Activated T-helper 1 cell treated with Interleukin-2 at 50 U/mL for 16 hours (primary cell): ENCODE data around the gene PSMD13.
"Not testable (repeated sequence)": the region's sequence is repeated elsewhere in the genome, so short reads cannot be mapped to it uniquely, and the experiment has no call there.

Experiments used
- DNase-seq: peaks from one replicate; pipeline ENCODE4 v3.0.0-alpha.2; 2020; ENCODE audit warnings: low read depth

PSMD13 gene

DNA sequence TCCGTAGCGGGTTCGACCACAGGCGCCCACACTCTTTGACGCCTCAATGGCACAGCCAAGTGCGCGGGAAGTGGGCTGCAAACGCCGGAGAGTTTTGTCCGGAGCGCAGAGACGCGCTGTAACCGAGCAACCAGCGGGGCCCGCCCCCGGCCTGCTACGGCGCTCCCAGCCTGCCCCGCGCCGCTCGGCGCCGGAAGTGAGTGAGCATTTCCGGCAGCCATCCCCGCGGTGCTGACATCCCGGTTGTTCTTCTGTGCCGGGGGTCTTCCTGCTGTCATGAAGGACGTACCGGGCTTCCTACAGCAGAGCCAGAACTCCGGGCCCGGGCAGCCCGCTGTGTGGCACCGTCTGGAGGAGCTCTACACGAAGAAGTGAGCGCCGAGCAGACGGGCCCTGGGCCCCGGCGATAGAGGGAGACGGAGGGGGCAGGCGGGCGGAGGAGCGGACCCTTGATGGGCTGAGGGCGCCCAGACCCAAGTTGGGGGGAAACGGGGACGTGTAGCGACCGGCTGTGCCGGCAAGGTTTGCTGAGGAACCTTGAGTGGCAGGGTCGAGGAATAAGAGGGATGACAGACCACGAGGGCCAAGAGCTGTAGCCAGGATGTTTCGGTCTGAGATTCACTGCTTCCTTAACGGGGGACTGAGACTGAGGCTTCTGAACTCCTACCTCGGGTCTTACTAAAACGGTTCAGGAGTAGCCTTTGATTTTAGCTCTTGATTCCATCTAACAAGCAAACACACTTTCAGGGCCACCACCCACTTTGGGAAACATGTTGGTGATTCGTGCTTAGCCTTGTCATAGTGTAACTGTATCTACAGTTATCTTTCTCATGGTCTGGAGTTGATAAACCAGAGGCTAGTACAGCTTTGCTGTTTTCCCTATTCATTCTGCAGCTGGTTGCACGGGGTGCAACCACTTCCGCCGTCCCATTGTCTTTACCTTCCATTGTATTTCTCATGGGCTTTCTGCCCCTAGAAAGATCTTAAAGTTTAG is at the start of gene PSMD13:
Gene PSMD13, plus strand, starts transcription at position 203 of the 994 bp plus-strand sequence. Its CDS starts 74 bp downstream, at position 277.
- DNase-seq: peak; percentile 86

DNA sequence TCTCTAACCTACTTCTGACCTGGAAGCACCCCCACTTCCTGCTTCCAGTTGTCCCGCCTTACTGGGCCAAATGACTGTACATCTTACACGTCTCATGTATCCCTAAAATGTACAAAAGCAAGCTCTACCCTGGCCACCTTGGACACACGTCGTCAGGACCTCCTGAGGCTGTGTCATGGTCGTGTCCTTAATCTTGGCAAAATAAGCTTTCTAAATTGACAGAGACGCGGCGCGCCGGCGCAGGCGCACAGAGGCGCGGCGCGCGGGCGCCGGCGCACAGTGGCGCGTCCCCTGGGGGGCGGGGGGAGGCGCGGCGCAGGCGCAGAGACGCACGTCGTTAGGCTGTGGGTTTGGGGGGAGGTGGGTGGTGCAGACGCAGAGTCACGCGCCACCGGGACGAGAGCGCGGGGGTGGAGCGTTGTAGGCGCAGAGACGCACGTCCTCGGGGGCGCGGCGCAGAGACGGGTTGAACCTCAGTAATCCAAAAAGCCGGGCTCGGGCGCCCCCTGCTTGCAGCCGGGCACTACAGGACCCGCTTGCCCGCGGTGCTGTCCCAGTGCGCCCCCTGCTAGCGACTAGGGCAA is 47.5 kb upstream of the PSMD13 start:
- DNase-seq: not testable (repeated sequence)

- DNase-seq: not testable (repeated sequence)
Observed at GRCh38 chr11:189843-190311, 46.9 kb upstream of the PSMD13 start.

- not testable (repeated sequence) for DNase-seq
Observed at GRCh38 chr11:190546-190945, 46.2 kb upstream of the PSMD13 start.

DNA sequence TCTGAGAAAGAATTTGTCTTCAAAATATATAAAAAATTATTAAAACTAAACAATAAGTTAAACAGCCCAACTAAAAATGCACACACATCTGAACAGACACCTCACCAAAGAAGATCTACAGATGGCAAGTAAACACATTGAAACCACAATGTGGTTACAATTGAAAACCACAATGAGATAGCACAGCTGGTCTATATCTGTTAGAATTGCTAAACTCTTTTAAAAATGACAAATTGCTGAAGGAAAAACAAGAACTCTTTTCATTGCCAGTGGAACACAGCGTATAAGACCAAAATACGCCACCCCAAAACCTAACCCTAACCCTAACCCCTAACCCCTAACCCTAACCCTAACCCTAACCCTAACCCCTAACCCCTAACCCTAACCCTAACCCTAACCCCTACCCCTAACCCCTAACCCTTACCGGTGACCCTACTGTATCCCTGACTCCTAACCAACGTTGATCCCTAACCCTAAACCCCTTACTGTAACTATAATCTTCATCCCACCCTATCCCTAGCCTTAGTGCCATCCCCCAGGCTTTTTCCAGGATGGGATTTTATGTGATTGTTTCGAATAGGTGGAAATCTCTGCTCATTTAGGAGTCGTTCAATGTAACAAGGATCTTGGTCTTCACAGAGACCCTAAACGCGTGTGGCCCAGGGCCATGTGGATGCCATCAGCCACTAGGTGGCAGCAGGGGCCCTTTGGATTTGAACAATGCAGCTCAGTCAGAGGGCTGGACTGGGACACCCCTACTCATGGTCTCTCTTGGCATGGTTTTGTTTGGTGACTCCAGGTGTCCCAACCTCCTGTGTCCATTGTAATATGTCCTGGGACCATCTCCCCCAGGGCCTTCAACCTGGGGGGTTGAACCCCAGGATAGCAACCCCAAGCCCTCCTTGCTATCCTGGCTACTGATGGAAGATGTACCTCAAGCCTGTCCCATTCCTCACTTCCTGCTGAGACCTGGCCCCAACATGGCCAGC is 45.0 kb upstream of the PSMD13 start:
- DNase-seq: peak; percentile 38

- DNase-seq: not testable (repeated sequence)
Observed at GRCh38 chr11:192674-193128, 44.1 kb upstream of the PSMD13 start, which contains the start of gene SCGB1C1. SCGB1C1 (plus strand) TSS chr11:193078; CDS start chr11:193100, 22 bp downstream.

DNA sequence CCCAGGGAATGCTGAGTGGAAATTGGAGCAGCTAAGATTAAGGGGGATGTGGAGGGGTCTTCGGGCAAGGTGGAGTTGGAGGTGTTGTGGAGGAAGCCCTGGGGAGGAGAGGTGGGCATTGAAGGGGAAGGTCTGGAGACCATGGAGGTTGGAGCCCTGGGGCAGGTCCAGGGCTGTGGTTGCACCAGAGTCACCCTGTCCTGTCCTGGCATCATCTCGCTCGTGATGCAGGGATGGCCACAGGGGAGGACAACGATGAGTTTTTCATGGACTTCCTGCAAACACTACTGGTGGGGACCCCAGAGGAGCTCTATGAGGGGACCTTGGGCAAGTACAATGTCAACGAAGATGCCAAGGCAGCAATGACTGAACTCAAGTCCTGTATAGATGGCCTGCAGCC is 43.3 kb upstream of the PSMD13 start:
- not testable (repeated sequence) for DNase-seq

DNA sequence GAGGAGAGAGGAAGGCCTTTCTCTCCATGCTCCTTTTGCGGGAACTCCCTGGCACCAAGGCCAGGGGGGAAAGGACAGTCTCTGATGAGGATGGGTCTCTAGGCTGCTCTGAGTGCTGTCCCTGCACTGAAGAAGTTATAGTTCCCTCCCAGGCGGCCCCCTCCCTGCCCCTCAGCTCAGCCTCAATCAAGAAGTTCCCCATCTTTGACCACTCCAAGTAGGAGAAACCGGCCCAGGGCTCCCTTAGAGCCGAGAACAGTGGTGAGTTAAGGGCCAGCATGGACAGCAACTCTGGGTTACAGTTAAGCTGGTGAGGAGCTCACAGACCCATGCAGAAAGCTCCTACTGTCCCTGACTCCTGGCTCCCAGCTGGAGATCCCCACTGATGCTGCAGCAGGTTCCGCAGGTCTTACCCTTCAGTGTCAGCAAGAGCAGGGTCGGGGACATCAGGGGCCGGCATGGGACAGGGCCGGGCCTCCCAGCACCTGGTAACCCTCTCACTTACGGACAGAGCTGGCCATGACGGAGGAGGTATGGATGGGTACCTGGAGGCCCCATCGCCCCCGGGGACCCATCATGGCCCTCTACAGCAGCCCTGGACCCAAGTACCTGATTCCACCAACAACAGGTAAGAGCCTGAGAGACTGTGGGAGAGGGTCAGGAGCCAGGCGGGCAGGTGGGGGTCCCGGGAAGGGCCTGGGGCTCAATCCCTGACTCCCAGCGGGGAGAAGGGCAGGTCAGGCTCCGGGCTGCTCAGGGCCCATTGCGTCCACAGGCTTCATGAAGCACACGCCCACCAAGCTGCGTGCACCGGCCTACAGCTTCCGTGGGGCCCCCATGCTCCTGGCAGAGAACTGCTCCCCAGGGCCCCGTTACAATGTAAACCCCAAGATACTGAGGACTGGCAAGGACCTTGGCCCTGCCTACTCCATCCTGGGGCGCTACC is 39.7 kb upstream of the PSMD13 start:
- no peak for DNase-seq

- no peak for DNase-seq
Observed at GRCh38 chr11:197741-198235, 39.0 kb upstream of the PSMD13 start.

DNA sequence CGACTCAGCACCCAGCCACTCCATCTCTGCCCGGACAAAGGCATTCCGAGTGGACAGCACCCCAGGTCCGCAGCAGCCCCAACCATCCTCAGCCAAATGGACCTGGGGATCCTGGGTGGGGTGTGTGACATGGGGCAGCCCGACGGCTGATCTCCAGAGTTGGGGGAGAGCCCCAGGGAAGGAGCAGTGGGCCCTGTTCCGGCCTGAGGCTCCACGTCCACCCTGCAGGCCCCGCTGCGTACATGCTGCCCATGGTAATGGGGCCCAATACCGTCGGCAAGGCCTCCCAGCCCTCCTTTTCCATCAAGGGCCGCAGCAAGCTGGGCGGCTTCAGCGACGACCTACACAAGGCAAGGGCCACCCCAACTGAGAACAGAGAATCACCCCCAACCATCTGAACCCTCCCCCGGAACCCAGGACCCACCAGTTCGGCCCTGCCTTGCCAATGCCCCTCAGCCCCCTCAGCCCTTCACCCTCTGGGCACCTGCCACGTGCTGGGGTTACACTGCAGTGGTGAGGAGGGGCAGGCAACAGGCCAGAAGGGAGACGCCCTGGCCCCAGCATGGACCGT is 38.5 kb upstream of the PSMD13 start:
- no peak for DNase-seq

DNA sequence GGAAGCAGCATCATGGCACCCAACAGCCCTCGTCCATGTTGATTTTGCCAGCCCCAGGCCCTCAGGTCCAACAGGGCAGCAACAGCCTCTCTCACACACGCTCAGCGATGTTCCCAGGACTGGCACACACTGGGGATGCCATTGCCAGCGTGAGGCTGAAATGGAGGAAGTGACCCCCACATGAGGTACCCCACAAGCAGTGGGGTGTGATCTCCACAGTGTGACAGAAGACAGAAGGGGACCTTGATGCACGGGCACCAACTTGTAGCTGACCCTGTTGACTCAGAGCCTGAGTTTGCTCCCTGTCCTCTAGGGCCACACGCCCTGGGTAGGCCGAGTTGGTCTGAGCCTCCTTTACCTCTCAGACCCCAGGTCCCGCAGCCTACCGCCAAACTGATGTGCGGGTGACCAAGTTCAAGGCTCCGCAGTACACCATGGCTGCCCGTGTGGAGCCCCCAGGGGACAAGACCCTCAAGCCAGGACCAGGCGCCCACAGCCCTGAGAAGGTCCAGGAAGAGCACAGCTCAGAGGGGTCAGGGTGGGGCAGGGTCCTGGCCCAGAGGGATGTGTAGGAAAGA is 37.7 kb upstream of the PSMD13 start:
- DNase-seq: no peak

DNA sequence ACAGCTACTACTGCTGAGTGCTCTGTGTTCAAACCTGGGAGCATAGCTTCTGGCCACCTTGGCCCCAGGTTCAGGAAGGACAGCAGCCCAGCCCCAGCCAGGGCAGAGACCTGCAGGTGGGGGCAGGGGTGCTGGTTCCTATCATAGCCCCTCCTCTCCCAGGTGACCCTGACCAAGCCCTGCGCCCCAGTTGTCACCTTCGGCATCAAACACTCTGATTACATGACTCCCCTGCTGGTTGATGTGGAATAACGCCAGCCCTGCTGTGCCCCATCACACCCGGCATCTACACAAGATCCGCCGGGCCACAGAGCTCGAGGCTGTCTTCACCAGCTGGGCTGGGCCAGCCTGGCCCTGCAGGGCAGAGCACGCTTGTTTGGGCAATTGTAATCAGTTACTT is 37.0 kb upstream of the PSMD13 start:
- DNase-seq: no peak

DNA sequence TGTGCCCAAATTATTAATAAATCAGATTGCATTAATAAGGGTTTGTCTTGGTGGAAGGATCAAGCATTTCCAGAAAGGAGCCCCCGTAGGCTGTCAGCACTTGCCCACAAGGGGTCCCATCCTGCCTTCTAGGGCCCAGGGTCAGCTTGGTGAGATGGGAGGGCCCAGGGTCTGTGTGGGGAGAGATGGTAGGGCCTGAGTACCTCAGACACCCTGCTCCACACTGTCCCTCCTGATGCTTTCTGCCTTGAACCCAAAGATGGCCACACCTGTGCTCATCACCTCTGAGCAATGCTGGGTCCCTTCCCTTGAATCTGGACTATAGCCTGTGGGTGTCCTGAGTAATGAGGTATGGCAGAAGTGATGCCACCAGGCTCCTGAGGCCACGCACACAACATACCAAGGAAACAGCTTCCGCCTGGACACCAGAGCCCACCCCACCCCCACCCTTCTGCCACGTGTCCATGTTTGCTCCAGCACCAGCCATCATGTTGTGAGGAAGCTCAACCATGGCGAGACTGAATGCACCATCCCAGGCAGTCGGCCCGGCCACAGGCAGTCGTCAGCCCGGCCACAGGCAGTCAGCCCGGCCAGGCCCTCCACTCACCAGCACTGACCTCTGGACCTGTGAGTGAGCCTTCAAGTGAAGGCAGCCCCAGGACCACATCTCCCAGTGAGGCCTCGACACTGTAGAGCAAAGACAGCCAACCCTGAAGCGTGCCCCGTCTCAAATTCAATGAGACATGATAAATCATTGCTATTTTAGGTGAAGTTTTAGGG is 36.4 kb upstream of the PSMD13 start:
- no peak for DNase-seq

GRCh38 chr11:201966-202365 is 34.8 kb upstream of the PSMD13 start:
- DNase-seq: no peak

DNA sequence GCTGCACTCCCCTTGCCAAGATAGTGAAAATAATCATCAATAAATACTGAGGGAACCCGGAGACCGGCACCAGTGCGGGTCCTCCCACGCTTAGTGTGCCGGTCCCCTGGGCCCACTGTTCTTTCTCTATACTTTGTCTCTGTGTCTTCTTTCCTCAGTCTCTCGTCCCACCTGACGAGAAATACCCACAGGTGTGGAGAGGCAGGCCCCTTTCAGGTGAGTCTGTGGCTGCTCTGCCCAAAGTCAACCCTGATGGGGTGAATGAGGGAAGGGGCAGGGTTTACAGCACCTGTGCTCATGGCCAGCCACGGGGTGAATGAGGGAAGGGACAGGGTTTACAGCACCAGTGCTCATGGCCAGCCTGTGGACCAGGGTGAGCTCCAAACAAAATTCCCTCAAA is 34.3 kb upstream of the PSMD13 start:
- no peak for DNase-seq

DNA sequence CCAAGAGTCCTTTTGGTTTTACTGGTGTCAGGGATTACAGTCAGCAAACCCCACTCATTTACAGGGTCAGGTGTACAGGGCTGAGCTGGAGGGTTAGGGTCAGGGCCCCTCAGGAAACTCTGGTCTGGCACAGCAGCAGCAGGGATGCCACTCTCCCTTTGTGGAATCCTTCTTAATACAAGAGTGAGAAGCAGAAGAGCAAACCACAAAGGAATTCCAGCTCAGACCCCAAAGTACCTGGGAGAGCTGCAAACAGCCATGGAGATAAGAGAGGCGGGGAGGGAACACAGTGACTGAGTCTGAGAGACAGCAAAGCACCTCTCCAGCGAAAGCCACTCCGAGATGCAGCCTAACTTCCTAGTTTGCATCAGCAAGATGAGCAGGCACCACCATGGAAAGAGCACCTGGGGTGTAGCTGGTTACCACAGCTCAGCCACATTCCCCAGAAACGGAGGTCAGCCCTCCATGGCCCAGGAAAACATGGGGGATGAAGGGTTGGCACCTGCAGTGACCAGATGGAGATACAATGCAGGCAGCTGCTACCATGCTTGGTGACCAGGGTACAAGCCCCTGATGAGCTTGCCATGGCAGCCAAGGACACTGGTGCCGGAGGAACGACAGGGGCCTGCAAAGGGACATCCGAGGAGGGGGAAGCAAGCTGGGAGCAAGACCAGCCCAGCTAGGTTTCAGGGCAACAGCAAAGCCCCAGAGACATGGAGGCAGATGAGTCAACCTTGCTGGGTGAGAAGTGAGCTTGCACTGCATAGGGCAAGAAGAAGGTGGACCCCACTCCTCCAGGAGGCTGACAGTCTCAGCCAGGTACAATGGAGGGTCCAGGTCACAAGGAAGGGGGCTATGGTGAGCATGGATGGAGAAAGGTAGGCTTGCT is 33.5 kb upstream of the PSMD13 start:
- DNase-seq: no peak

DNA sequence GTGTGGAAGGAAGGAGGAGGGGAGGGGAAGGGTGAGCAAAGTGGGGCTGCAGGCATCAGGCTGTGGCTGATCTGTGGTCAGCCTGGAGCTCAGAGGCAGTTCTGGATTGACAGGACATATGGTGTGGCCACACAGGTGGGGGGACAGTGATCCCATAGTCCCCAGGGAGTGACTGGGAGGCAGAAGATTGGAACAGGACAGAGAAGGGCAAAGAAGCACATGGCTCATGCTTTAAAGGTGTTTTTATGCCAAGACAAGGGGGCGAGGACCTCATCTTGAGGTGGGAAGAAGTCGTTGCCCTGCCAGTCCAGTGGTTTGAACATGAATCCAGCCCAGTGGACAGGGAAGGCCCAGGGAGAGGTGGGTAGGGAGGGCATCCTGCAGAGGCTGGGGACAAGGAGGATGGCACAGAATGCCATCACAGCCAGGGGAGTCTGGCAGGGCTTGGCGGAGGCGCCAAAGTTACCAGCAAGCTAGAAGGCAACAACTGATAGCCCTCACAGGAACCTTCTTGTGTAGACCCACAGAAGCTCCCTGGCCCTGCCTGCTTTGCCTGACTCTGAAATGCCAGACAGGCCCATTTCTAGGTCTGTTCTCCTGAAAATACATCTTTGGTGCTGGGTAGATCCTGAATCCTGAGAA is 32.7 kb upstream of the PSMD13 start:
- no peak for DNase-seq
